Left ventricle myocardium inferior (tissue), 1 donor: ENCODE results near the gene C17orf113. TPM values are rescaled to one million over a fixed set of nuclear protein-coding genes. Genes with fewer than 3 reads are reported as not detected.
A peak's percentile ranks its signal among the peaks of the same experiment; 100 is the strongest.

Source experiments
- DNase-seq: peaks from one replicate; pipeline ENCODE4 v3.0.0-alpha.2; 2020
- H3K27ac ChIP-seq: fragments of 200-600 bp; replicated peaks from 2 replicates; pipeline ENCODE4 v1.8.0; 2021
- H3K27me3 ChIP-seq: fragments of 200-600 bp; 2 replicates; pipeline ENCODE4 v1.8.0; 2021; ENCODE audit warnings: low read depth
- H3K36me3 ChIP-seq: fragments of 200-600 bp; 2 replicates; pipeline ENCODE4 v1.8.0; 2021
- H3K4me1 ChIP-seq: fragments of 200-600 bp; 2 replicates; pipeline ENCODE4 v1.8.0; 2021
- H3K4me3 ChIP-seq: fragments of 200-600 bp; 2 replicates; pipeline ENCODE4 v1.8.0; 2021; ENCODE audit warnings: mild to moderate bottlenecking, moderate library complexity
- H3K9me3 ChIP-seq: fragments of 200-600 bp; replicated peaks from 2 replicates; pipeline ENCODE4 v1.8.0; 2021
- CTCF ChIP-seq: fragments of 200-600 bp; IDR thresholded peaks from 2 replicates; pipeline ENCODE4 v1.8.0; 2021; ENCODE audit warnings: antibody characterized with exemption, mild to moderate bottlenecking, borderline replicate concordance
- intact Hi-C: fragments of 100-400 bp; cut with micrococcal nuclease; formaldehyde crosslinking; loops from one replicate; pipeline ENCODE4 v1.11.0; 2022
- long read RNA-seq: library from polyadenylated mRNA; unstranded; transcript quantifications from one replicate; pipeline ENCODE4 v2.0.0, GENCODE V29; 2021
- total RNA-seq: library from RNA; stranded (reverse); fragmentation: NEBNext Ultra II Directional; extraction: Animal tissue kit (Norgen Biotek cat#: 25700); gene quantifications from one replicate; pipeline ENCODE4 v1.2.1, GENCODE V29; 2021
- donor health status: DM: no; HTN: yes; CAD: no; lungs with severe emphysema.

Gene C17orf113
- total RNA-seq: 0.63 TPM
- long read RNA-seq, partial matches to known transcripts: 0 of 1 reads
- long read RNA-seq, other reads (novel, unspliced or antisense): 0 of 1 reads

GRCh38 chr17:42050393-42051012 is at the start of gene C17orf113:
Gene C17orf113 (minus strand): TSS chr17:42050601. CDS start chr17:42043376, 7,225 bp downstream.
- Histone ChIP-seq H3K27me3 (peaks cover 31% of the 10 kb centered on the region), H3K4me1 (peaks cover 17% of the 10 kb centered on the region), H3K36me3 (no peaks in the 10 kb centered on the region), H3K4me3 (peak within 1 kb of the TSS; percentile 84), H3K9me3 (no peaks in the 10 kb centered on the region), H3K27ac (peak within 1 kb of the TSS; percentile 36)
- intact Hi-C loops: no loop called here
- peak; percentile 46 for TF ChIP-seq CTCF
- DNase-seq: peak; percentile 48

- DNase-seq: no peak
- H3K36me3 ChIP-seq: no peaks in the 10 kb centered on the region
- H3K4me1 ChIP-seq: peaks cover 13% of the 10 kb centered on the region
- no peaks in the 10 kb centered on the region for H3K9me3 ChIP-seq
- H3K4me3 ChIP-seq: no peak overlapping the region
- H3K27ac ChIP-seq: no peak overlapping the region
- intact Hi-C loops: no loop called here
- no peak for TF ChIP-seq CTCF
- peaks cover 42% of the 10 kb centered on the region for H3K27me3 ChIP-seq
These were observed 48.5 kb upstream of the C17orf113 start for GRCh38 chr17:42098730-42099399.

DNA sequence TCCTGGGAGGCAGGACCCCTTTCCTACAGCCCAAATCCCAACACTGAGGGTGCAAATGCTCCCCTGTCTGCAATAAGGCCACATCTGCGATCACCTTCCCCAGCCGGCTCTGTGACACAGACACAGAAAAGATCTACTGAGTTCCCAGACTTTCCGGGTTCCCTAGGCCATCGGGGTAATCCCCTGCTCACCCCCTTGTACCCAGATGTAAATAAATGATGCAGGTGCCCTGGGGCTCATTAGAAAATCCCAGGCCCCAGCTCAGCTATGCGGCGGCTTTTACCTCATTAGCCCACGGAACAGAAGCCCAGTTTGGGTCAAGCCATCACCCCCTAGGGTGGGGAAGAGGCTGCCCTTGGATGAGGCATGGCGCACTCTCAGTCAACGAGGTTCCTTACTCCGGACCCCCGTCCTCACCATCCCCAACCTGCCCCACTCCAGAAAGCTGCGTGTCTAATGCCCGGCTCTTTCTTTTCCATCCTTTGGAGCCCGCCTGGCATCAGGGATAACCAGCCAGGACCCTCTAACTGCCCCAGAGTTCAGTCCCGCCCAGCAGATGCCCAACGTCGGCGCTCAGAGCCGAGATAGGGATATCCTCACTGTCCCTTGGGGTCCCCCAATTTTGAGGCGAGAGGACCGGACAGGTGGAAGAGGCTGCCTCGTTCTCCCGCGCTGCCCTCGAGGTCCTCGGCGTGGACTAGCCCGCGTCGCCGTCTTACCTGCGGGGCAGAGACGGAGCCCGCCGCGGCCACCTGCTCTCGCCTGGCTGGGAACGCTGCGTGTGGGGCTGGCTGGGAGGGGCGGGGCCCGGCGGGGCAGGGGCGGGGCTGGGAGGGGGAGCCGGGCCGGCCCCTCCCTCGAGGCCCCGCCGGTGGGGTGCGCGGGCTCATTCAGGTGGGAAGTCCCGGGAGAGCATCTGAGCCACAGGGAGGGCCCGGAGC is 47.6 kb upstream of the C17orf113 start, which contains the start of gene ZNF385C:
ZNF385C (minus strand) TSS at position 783 of the 941 bp plus-strand sequence. CDS start 35,417 bp downstream, outside the sequence.
- no peak within 1 kb of the TSS for H3K27ac ChIP-seq
- no peaks in the 10 kb centered on the region for H3K36me3 ChIP-seq
- DNase-seq: no peak
- TF ChIP-seq CTCF: no peak
- intact Hi-C loops: no loop called here
- H3K9me3 ChIP-seq: no peaks in the 10 kb centered on the region
- peaks cover 13% of the 10 kb centered on the region for H3K4me1 ChIP-seq
- H3K4me3 ChIP-seq: no peak within 1 kb of the TSS
- H3K27me3 ChIP-seq: peaks cover 42% of the 10 kb centered on the region

DNA sequence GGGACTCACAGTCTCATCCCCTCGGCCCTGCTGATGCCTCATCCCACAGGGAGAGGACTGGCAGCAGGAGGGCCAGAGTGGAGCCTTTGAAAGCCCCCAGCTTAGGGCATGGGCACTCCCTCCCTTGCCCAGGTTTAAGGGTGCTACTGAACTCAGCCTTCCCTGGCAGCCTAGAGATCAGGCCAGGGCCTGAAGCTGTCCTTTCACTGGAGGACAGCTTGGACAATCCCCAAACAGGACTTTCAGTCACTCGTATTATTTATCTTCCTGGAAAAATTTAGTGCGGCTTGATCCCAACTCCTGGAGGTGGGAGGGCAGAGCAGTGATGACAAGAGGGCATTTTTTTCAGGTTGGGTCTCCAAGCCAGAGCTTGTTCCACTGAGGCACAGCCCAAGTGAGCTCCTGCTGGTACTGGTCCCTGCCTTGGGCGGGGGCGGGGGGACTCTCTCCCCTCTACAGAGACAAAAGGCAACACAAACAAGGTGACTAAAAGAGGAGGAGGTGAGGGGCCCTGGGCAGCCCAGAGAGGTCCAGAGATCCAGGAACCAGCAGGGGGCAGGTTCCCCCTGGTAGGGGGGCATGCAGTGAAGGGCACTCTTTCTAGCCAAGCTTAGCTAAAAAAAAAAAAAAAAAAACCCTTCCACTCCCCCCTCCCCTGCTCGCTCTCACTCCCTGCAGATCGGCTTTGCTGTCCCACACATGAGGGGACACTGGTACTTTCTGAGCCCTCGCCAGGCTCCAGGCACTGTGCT is 46.1 kb upstream of the C17orf113 start:
- Histone ChIP-seq H3K4me1 (peaks cover 7% of the 10 kb centered on the region), H3K9me3 (no peaks in the 10 kb centered on the region), H3K36me3 (no peaks in the 10 kb centered on the region), H3K27me3 (peaks cover 42% of the 10 kb centered on the region), H3K27ac (no peak overlapping the region), H3K4me3 (no peak overlapping the region)
- no peak for DNase-seq
- intact Hi-C loops: no loop called here
- TF ChIP-seq CTCF: no peak
